HepG2 (cell line): ENCODE measurements around the gene HSD11B1. TPM values are rescaled to one million over a fixed set of nuclear protein-coding genes. Genes with fewer than 3 reads are reported as not detected.

ENCODE experiments used
- ATAC-seq: fragments of 200-7000 bp; cut with Tn5 transposase; 3 replicates; pipeline ENCODE4 v1.9.1; 2020; ENCODE audit warnings: mild to moderate bottlenecking, moderate library complexity
- BruUV-seq: library from RNA; stranded (reverse); fragments of 400-500 nt; replicated peaks from 2 replicates; lab custom pipeline; 2021; lab: Mats Ljungman, UMichigan
- CTCF ChIA-PET: fragments of 300-600 bp; formaldehyde crosslinking; extraction: SDS; loops from one replicate; lab custom pipeline; 2021; ENCODE audit warnings: low total read pairs, inconsistent platforms, low intra/inter-chr PET ratio; lab: Yijun Ruan, JAX
- POLR2A ChIA-PET: fragments of 350-600 bp; sonication (Branson Sonifier 250); formaldehyde crosslinking; loops from one replicate; lab custom pipeline; 2020; ENCODE audit warnings: antibody characterized with exemption, inconsistent platforms; lab: Yijun Ruan, JAX
- DNase-seq: peaks from one replicate; pipeline ENCODE4 v3.0.0-alpha.2; 2015; ENCODE audit warnings: low spot score
- FAIRE-seq: peaks from 3 replicates; lab custom pipeline; 2011; peaks lifted over from hg19 to GRCh38; lab: Jason Lieb, UNC
- H2AFZ ChIP-seq: one replicate; pipeline ENCODE4 v1.6.1; 2011; ENCODE audit warnings: low read length, inconsistent platforms
- H3K27ac ChIP-seq: fragments of 300-600 bp; 3 replicates; pipeline ENCODE4 v1.8.0; 2011; ENCODE audit warnings: mixed run types, mild to moderate bottlenecking, mixed read lengths, low read length, inconsistent platforms; ENCODE audit not compliant: insufficient read depth; ENCODE audit errors: extremely low read length
- H3K27me3 ChIP-seq, 2 experiments: fragments of 200-600 bp in 1 of 2; 2 replicates in 1 of 2; 3 replicates in 1 of 2; pipeline versions ENCODE4 v1.6.0 to v1.8.0; 2011; ENCODE audit warnings: low read length in 2 of 2, mild to moderate bottlenecking in 2 of 2, moderate library complexity in 2 of 2, inconsistent platforms in 1 of 2; ENCODE audit not compliant: insufficient read depth in 2 of 2, control insufficient read depth in 1 of 2
- H3K36me3 ChIP-seq, 2 experiments: fragments of 200-600 bp in 1 of 2; replicated peaks in 1 of 2; 2 replicates in 1 of 2; 3 replicates in 1 of 2; pipeline versions ENCODE4 v1.5.1 to v1.8.0; 2011; ENCODE audit warnings: low read length in 2 of 2, inconsistent platforms in 1 of 2; ENCODE audit not compliant: insufficient read depth in 2 of 2, control insufficient read depth in 1 of 2
- H3K4me1 ChIP-seq: 2 replicates; pipeline ENCODE4 v1.5.1; 2012; ENCODE audit warnings: low read length, inconsistent platforms; ENCODE audit not compliant: insufficient read depth
- H3K4me2 ChIP-seq: 2 replicates; pipeline ENCODE4 v1.6.0; 2011; ENCODE audit warnings: low read depth, low read length, inconsistent platforms
- H3K4me3 ChIP-seq, 3 experiments: fragments of 200-600 bp in 1 of 3; sonication (generic), shearing (Covaris generic) in 1 of 3; replicated peaks in 1 of 3; 2 replicates each; pipeline ENCODE4 v1.5.1; 2011 to 2016; ENCODE audit warnings: low read length in 3 of 3, inconsistent platforms in 2 of 3, low read depth in 2 of 3, mild to moderate bottlenecking in 2 of 3, control low read depth in 1 of 3, mixed read lengths in 1 of 3; ENCODE audit not compliant: insufficient read depth in 1 of 3
- H3K79me2 ChIP-seq: one replicate; pipeline ENCODE4 v1.6.1; 2011; ENCODE audit warnings: low read length, inconsistent platforms; ENCODE audit not compliant: insufficient read depth
- H3K9ac ChIP-seq: 2 replicates; pipeline ENCODE4 v1.6.0; 2011; ENCODE audit warnings: mild to moderate bottlenecking, low read depth, low read length, inconsistent platforms; ENCODE audit not compliant: insufficient read depth
- H3K9me3 ChIP-seq: 2 replicates; pipeline ENCODE4 v1.5.1; 2012; ENCODE audit warnings: mild to moderate bottlenecking, low read length
- H4K20me1 ChIP-seq: 2 replicates; pipeline ENCODE4 v1.6.0; 2011; ENCODE audit warnings: inconsistent platforms, mild to moderate bottlenecking, low read length, moderate library complexity; ENCODE audit not compliant: insufficient read depth
- IRF2 ChIP-seq: IDR thresholded peaks from 2 replicates; pipeline ENCODE4 v1.6.1; 2018; ENCODE audit warnings: missing genetic modification reagents, missing compliant biosample characterization
- PAWR ChIP-seq: sonication (generic); formaldehyde crosslinking; IDR thresholded peaks from 2 replicates; pipeline ENCODE4 v1.4.0; 2020; ENCODE audit warnings: missing genetic modification reagents, mild to moderate bottlenecking, borderline replicate concordance
- ZNF746 ChIP-seq: sonication (generic); formaldehyde crosslinking; IDR thresholded peaks from 2 replicates; pipeline ENCODE4 v1.8.0; 2022; ENCODE audit warnings: mild to moderate bottlenecking, missing genetic modification reagents
- WGBS: methylation state at CpG from one replicate; pipeline ENCODE4 v1.1.6; 2017; ENCODE audit warnings: low lambda C conversion rate; 5-methylcytosine and 5-hydroxymethylcytosine counted together
- in situ Hi-C: cut with HindIII; loops from 2 replicates; pipeline ENCODE4 v1.10.0; 2017; ENCODE audit warnings: low pct_unique_long_range_greater_than_20kb; ENCODE audit not compliant: extremely low pct_ligation_motif_present
- intact Hi-C: fragments of 100-400 bp; cut with micrococcal nuclease; formaldehyde crosslinking; loops from one replicate; pipeline ENCODE4 v1.10.0; 2022; ENCODE audit not compliant: unreplicated experiment
- polyA plus RNA-seq, 8 experiments: library from polyadenylated mRNA; depleted of rRNA in 3 of 8; stranded (reverse) in 7 of 8; unstranded in 1 of 8; fragments of >200 nt; fragmentation: Illumina TruSeq in 4 of 8; extraction: Trizol in 4 of 8; gene quantifications; 2 replicates each; pipeline versions ENCODE4 v1.2.1 to v1.2.3, GENCODE V29; 2011 to 2016; ENCODE audit warnings: low read depth in 4 of 8, missing spikeins in 1 of 8, mixed read lengths in 1 of 8; ENCODE audit not compliant: insufficient read depth in 1 of 8
- total RNA-seq, 5 experiments: library from RNA; depleted of rRNA; stranded (reverse); fragments of >200 nt; fragmentation: Illumina TruSeq; extraction: Trizol; gene quantifications; 2 replicates each; pipeline ENCODE4 v1.2.3, GENCODE V29; 2016; ENCODE audit warnings: low read depth in 1 of 5
- TF ChIP-seq, protein P1 (sequence below): fragments of 450-650 bp; IDR thresholded peaks from 2 replicates; pipeline ENCODE4 v1.6.1; 2016
- TF ChIP-seq, protein P2 (sequence below): sonication (generic); formaldehyde crosslinking; IDR thresholded peaks from 2 replicates; pipeline ENCODE4 v1.4.0; 2020; ENCODE audit warnings: mild to moderate bottlenecking, missing genetic modification reagents

HSD11B1 gene
- total and polyA plus RNA-seq, 2 of the 13 experiments (the other 11 are each of a cell fraction or from before 2014, with no cell fraction given), result not detected

DNA sequence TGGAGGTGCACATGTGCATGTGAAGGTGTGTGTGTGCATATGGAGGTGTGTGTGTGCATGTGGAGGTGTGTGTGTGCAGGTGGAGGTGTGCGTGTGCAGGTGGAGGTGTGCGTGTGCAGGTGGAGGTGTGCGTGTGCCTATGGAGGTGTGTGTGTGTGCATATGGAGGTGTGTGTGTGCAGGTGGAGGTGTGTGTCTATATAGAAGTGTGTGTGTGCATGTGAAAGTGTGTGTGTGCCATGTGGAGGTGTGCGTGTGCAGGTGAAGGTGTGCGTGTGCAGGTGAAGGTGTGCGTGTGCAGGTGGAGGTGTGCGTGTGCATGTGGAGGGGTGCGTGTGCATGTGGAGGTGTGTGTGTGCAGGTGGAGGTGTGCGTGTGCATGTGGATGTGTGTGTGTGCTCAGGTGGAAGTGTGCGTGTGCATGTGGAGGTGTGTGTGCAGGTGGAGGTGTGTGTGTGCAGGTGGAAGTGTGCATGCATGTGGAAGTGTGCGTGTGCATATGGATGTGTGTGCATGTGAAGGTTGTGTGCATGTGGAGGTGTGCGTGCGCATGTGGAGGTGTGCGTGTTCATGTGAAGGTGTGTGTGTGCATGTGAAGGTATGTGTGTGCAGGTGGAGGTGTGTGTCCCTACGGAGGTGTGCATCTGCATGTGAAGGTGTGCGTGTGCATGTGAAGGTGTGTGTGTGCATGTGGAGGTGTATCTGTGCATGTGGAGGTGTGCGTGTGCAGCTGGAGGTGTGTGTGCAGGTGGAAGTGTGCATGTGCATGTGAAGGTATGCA, 66.2 kb downstream of the HSD11B1 start:
- Histone ChIP-seq H3K4me3 (no peak overlapping the region), H3K79me2 (no peaks in the 10 kb centered on the region), H4K20me1 (no peaks in the 10 kb centered on the region), H2AFZ (no peak overlapping the region), H3K9me3 (peaks cover 8% of the 10 kb centered on the region; the same call in 1 of the 2 replicates), H3K36me3 (no peaks in the 10 kb centered on the region), H3K27me3 (peaks cover 1 to 6% of the 10 kb centered on the region in 2 experiments; a peak in 2 of 5 replicates), H3K4me1 (no peaks in the 10 kb centered on the region), H3K27ac (no peak overlapping the region), H3K4me2 (no peak overlapping the region), H3K9ac (no peak overlapping the region)
- ATAC-seq (no peak), FAIRE-seq (no peak), DNase-seq (no peak)
- TF ChIP-seq ZNF746 (no peak), PAWR (CRISPR knock-in tag) (no peak), IRF2 (CRISPR knock-in tag) (no peak)
- TF ChIP-seq, protein P1, sequence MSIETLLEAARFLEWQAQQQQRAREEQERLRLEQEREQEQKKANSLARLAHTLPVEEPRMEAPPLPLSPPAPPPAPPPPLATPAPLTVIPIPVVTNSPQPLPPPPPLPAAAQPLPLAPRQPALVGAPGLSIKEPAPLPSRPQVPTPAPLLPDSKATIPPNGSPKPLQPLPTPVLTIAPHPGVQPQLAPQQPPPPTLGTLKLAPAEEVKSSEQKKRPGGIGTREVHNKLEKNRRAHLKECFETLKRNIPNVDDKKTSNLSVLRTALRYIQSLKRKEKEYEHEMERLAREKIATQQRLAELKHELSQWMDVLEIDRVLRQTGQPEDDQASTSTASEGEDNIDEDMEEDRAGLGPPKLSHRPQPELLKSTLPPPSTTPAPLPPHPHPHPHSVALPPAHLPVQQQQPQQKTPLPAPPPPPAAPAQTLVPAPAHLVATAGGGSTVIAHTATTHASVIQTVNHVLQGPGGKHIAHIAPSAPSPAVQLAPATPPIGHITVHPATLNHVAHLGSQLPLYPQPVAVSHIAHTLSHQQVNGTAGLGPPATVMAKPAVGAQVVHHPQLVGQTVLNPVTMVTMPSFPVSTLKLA, result peak; percentile 84
- TF ChIP-seq, protein P2, sequence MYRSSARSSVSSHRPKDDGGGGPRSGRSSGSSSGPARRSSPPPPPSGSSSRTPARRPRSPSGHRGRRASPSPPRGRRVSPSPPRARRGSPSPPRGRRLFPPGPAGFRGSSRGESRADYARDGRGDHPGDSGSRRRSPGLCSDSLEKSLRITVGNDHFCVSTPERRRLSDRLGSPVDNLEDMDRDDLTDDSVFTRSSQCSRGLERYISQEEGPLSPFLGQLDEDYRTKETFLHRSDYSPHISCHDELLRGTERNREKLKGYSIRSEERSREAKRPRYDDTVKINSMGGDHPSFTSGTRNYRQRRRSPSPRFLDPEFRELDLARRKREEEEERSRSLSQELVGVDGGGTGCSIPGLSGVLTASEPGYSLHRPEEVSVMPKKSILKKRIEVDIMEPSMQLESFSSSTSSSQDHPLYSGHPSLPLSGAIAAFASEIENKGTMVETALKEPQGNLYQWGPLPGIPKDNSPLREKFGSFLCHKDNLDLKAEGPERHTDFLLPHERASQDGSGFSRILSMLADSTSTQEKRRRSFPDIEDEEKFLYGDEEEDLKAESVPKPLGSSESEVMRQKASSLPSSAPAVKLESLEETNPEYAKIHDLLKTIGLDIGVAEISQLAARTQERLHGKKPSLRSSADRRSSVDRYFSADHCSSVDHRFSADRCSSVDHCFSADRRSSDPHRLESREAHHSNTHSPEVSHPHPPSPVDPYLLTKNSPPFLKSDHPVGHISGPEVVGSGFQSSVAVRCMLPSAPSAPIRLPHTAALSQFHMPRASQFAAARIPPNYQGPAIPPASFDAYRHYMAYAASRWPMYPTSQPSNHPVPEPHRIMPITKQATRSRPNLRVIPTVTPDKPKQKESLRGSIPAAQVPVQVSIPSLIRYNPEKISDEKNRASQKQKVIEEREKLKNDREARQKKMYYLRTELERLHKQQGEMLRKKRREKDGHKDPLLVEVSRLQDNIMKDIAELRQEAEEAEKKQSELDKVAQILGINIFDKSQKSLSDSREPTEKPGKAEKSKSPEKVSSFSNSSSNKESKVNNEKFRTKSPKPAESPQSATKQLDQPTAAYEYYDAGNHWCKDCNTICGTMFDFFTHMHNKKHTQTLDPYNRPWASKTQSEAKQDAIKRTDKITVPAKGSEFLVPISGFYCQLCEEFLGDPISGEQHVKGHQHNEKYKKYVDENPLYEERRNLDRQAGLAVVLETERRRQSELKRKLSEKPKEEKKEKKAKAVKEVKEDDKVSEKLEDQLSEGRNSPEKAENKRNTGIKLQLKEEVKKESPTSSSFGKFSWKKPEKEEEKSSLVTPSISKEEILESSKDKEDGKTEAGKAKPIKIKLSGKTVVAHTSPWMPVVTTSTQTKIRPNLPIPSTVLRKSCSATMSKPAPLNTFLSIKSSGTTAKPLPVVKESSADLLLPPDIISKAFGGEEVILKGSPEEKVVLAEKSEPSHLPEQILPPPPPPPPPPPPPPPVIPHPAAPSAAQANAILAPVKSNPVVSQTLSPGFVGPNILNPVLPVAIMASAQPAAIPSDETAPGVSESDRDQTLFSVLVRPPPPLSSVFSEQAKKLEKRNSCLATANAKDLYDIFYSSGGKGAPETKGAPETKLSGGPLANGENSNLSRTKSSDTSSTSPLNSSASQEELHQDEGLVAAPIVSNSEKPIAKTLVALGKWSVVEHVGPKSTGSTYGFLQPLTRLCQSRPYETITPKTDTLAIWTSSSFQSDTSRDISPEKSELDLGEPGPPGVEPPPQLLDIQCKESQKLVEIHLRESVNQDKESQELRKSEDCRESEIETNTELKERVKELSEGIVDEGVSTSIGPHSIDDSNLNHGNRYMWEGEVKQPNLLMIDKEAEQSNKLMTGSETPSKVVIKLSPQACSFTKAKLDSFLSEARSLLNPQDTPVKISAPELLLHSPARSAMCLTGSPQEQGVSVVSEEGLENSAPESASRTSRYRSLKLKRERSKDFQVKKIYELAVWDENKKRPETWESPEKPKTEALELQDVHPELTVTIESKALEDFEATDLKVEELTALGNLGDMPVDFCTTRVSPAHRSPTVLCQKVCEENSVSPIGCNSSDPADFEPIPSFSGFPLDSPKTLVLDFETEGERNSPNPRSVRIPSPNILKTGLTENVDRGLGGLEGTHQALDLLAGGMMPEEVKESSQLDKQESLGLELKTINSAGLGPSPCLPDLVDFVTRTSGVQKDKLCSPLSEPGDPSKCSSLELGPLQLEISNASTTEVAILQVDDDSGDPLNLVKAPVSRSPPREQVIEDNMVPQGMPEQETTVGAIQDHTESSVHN (CRISPR knock-in tag), result no peak
- in situ Hi-C loops (no loop called here), intact Hi-C loops (no loop called here)
- ChIA-PET CTCF (no interaction called here), POLR2A (no interaction called here)
- no TSS peak for BruUV-seq
- WGBS, result 86% methylated on average over 17 of the region's 17 CpGs
